Testis (tissue), 3 donors: Measurements from ENCODE around the gene MICOS13. TPM values are rescaled to one million over a fixed set of nuclear protein-coding genes. Genes with fewer than 3 reads are reported as not detected.

Experiments used
- DNase-seq: peaks from one replicate; pipeline ENCODE4 v3.0.0-alpha.2; 2019
- H3K27ac ChIP-seq, 2 donors: fragments of 200-600 bp; sonication (generic); one replicate each; pipeline ENCODE4 v1.5.1; 2019
- H3K27me3 ChIP-seq: fragments of 200-600 bp; sonication (generic); one replicate; pipeline ENCODE4 v1.5.1; 2019
- H3K36me3 ChIP-seq: fragments of 200-600 bp; sonication (generic); one replicate; pipeline ENCODE4 v1.5.1; 2017; ENCODE audit warnings: low read depth; ENCODE audit errors: missing control alignments
- H3K4me1 ChIP-seq: fragments of 200-600 bp; sonication (generic); one replicate; pipeline ENCODE4 v1.5.1; 2019
- H3K4me3 ChIP-seq, 2 donors: fragments of 200-600 bp; sonication (generic); one replicate each; pipeline ENCODE4 v1.5.1; 2017 to 2019
- H3K9me3 ChIP-seq: fragments of 200-600 bp; sonication (generic); one replicate; pipeline ENCODE4 v1.5.1; 2017
- POLR2A ChIP-seq: fragments of 450-650 bp; IDR thresholded peaks from one replicate; pipeline ENCODE4 v1.6.1; 2017; ENCODE audit warnings: antibody characterized with exemption, mild to moderate bottlenecking, moderate library complexity
- WGBS, 2 donors: methylation state at CpG; one replicate each; pipeline ENCODE4 v1.1.5; 2018; 5-methylcytosine and 5-hydroxymethylcytosine counted together
- intact Hi-C: fragments of 100-400 bp; cut with DNase I; formaldehyde crosslinking; loops from one replicate; pipeline ENCODE4 v1.15.1; 2023; ENCODE audit warnings: low total_unique reads
- polyA plus RNA-seq: library from polyadenylated mRNA; stranded (reverse); fragments of 350-450 nt; fragmentation: Illumina TruSeq; extraction: RNeasy Lipid Tissue Mini Kit (QIAGEN cat#74804); gene quantifications from one replicate; pipeline ENCODE4 v1.2.3, GENCODE V29; 2014; ENCODE audit warnings: low read depth, low replicate concordance; ENCODE audit not compliant: insufficient read depth
- total RNA-seq, 2 donors: library from RNA; depleted of rRNA; stranded (reverse); fragments of >200 nt; gene quantifications; one replicate each; pipeline ENCODE4 v1.2.3, GENCODE V29; 2016
- TF ChIP-seq, protein P1 (sequence below), 3 experiments: fragments of 450-650 bp in 2 of 3; fragments of 200-600 bp in 1 of 3; sonication (generic) in 1 of 3; IDR thresholded peaks; one replicate each; pipeline ENCODE4 v1.5.1; 2016 to 2019; ENCODE audit warnings: antibody characterized with exemption in 3 of 3, mild to moderate bottlenecking in 2 of 3, moderate library complexity in 1 of 3

MICOS13 gene
- total and polyA plus RNA-seq, 3 donors from 2014 or later, result 98.0 to 198 (median 152) TPM

DNA sequence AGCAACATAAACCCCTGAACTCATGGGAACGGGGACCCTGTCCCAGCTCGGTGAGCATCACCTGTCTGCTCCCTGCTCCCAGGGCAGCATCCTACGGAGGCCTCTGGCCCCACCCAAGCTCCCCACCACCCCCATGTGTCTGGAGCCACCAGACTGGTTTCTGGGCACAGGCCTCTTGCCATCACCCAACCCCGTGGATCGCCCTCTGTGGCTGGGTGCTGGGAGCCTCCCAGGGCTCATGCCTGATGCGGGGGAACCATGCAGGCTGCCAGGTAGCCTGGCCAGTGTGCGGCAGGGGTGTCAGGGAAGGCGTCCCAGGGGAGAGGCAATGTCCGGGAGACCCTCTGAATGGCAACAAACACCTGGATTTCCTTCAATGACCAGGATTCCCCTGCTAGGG lies 2.7 kb downstream of the MICOS13 start:
- Histone ChIP-seq H3K4me1 (peaks cover 10% of the 10 kb centered on the region), H3K27ac (no peak overlapping the region), H3K9me3 (no peaks in the 10 kb centered on the region), H3K4me3 (no peak overlapping the region), H3K27me3 (no peaks in the 10 kb centered on the region), H3K36me3 (no peaks in the 10 kb centered on the region)
- TF ChIP-seq, protein P1, sequence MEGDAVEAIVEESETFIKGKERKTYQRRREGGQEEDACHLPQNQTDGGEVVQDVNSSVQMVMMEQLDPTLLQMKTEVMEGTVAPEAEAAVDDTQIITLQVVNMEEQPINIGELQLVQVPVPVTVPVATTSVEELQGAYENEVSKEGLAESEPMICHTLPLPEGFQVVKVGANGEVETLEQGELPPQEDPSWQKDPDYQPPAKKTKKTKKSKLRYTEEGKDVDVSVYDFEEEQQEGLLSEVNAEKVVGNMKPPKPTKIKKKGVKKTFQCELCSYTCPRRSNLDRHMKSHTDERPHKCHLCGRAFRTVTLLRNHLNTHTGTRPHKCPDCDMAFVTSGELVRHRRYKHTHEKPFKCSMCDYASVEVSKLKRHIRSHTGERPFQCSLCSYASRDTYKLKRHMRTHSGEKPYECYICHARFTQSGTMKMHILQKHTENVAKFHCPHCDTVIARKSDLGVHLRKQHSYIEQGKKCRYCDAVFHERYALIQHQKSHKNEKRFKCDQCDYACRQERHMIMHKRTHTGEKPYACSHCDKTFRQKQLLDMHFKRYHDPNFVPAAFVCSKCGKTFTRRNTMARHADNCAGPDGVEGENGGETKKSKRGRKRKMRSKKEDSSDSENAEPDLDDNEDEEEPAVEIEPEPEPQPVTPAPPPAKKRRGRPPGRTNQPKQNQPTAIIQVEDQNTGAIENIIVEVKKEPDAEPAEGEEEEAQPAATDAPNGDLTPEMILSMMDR (IDR thresholded peaks at IDR 0.05), result no peak
- TF ChIP-seq POLR2A, result no peak
- 85 to 89% methylated on average over 6 to 9 of the region's 9 CpGs for WGBS, 2 donors
- intact Hi-C loops, result no loop called here
- DNase-seq, result no peak

GRCh38 chr19:5677136-5677535 lies 3.2 kb downstream of the MICOS13 start:
- no peaks in the 10 kb centered on the region for H3K36me3 ChIP-seq
- H3K27me3 ChIP-seq, result no peaks in the 10 kb centered on the region
- intact Hi-C loops, result no loop called here
- no peak overlapping the region for H3K4me3 ChIP-seq
- TF ChIP-seq, protein P1 (IDR thresholded peaks at IDR 0.05), result no peak
- no peak for TF ChIP-seq POLR2A
- 84 to 89% methylated on average over 5 to 10 of the region's 10 CpGs for WGBS, 2 donors
- no peak for DNase-seq
- H3K9me3 ChIP-seq, result no peaks in the 10 kb centered on the region
- no peak overlapping the region for H3K27ac ChIP-seq
- peaks cover 10% of the 10 kb centered on the region for H3K4me1 ChIP-seq

DNA sequence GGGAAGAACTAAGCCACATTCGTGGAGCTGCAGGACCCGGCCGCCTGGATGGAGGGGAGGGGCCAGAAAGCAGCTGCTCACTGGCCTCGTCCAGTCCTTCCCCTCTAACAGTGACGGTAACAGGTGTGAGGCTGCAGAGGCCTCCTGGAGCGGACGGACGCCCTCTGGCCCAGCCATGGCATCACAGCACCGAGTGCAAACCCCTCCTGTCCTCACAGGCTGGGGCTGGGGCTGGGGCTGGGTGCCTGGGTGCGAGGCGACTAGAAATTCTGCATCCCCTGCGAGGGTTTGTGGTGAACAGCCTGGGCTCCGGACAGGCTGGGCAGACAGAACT lies 3.6 kb downstream of the MICOS13 start:
- H3K27ac ChIP-seq, result no peak overlapping the region
- no peaks in the 10 kb centered on the region for H3K27me3 ChIP-seq
- peaks cover 10% of the 10 kb centered on the region for H3K4me1 ChIP-seq
- H3K9me3 ChIP-seq, result no peaks in the 10 kb centered on the region
- TF ChIP-seq POLR2A, result no peak
- TF ChIP-seq, protein P1 (IDR thresholded peaks at IDR 0.05), result no peak
- intact Hi-C loops, result no loop called here
- no peak overlapping the region for H3K4me3 ChIP-seq
- H3K36me3 ChIP-seq, result no peaks in the 10 kb centered on the region
- 82% methylated on average over 13 of the region's 13 CpGs; no CpG with 5 or more reads in 1 of the 2 donors for WGBS, 2 donors
- no peak for DNase-seq

DNA sequence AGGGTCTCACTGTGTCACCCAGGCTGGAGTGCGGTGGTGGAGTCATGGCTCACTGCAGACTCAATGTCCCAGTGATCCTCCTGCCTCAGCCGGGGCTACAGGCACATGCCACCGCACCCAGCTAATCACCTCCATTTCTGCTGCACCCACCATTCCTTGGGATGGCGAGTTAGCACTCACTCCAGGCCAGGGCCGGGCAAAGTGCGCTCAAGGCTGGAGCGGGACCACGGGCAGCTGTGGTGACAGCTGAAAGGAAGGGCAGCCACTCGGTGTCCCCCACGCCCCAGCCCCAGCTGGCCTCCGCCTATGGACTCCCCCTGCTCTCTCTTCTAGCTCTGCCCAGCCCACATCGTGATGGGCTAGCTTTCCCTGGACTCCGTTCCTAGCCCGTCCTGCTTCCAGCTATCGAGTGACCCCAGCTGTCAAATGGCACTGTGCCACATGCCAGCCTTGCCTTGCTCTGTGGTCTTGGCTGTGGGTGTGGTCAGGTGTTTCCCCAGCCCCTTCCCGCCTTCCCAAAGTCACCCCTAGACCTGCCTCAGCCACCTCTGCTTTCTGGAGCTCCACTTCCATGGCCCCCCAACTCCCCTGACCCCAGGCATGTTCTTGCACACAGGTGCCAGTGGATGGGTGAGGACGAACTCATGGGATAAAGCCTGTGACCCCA lies 4.1 kb downstream of the MICOS13 start:
- Histone ChIP-seq H3K4me1 (peaks cover 7% of the 10 kb centered on the region), H3K27ac (no peak overlapping the region), H3K4me3 (no peak overlapping the region), H3K9me3 (no peaks in the 10 kb centered on the region), H3K36me3 (no peaks in the 10 kb centered on the region), H3K27me3 (no peaks in the 10 kb centered on the region)
- DNase-seq, result no peak
- WGBS, 2 donors, result 69 to 83% methylated on average over 5 to 17 of the region's 17 CpGs
- intact Hi-C loops, result no loop called here
- TF ChIP-seq POLR2A, result no peak
- TF ChIP-seq, protein P1 (IDR thresholded peaks at IDR 0.05), result no peak

GRCh38 chr19:5674714-5675113 lies 5.6 kb downstream of the MICOS13 start:
- Histone ChIP-seq H3K36me3 (no peaks in the 10 kb centered on the region), H3K4me1 (peaks cover 4% of the 10 kb centered on the region), H3K4me3 (no peak overlapping the region), H3K9me3 (no peaks in the 10 kb centered on the region), H3K27ac (no peak overlapping the region), H3K27me3 (no peaks in the 10 kb centered on the region)
- DNase-seq, result no peak
- TF ChIP-seq, protein P1 (IDR thresholded peaks at IDR 0.05), result no peak
- TF ChIP-seq POLR2A, result no peak
- 89 to 94% methylated on average over 4 to 5 of the region's 5 CpGs for WGBS, 2 donors
- intact Hi-C loops, result no loop called here
